Smooth muscle cell (in vitro differentiated cells): ENCODE measurements around the gene LDHB. TPM values are rescaled to one million over a fixed set of nuclear protein-coding genes. Genes with fewer than 3 reads are reported as not detected.
"Not testable (repeated sequence)": the region's sequence is repeated elsewhere in the genome, so short reads cannot be mapped to it uniquely, and the experiment has no call there.

Experiments
- DNase-seq: peaks from one replicate; lab custom pipeline; 2025; ENCODE audit not compliant: unreplicated experiment; lab: John Stamatoyannopoulos, UW
- H2AFZ ChIP-seq: fragments of 200-600 bp; sonication (generic); 2 replicates; pipeline ENCODE4 v1.6.0; 2016; ENCODE audit warnings: antibody characterized with exemption, low read depth, mild to moderate bottlenecking
- H3F3A ChIP-seq: fragments of 200-600 bp; sonication (generic); 2 replicates; pipeline ENCODE4 v1.6.0; 2017; ENCODE audit warnings: antibody characterized with exemption, low read depth
- H3K27ac ChIP-seq: fragments of 200-600 bp; sonication (generic); 2 replicates; pipeline ENCODE4 v1.5.1; 2016; ENCODE audit warnings: low read depth, mild to moderate bottlenecking
- H3K27me3 ChIP-seq: fragments of 200-600 bp; sonication (generic); 2 replicates; pipeline ENCODE4 v1.6.1; 2016; ENCODE audit warnings: low read depth, mild to moderate bottlenecking
- H3K36me3 ChIP-seq: fragments of 200-600 bp; sonication (generic); 2 replicates; pipeline ENCODE4 v1.5.1; 2016; ENCODE audit warnings: low read depth
- H3K4me1 ChIP-seq: fragments of 200-600 bp; sonication (generic); 2 replicates; pipeline ENCODE4 v1.5.1; 2016; ENCODE audit warnings: low read depth
- H3K4me2 ChIP-seq: fragments of 200-600 bp; sonication (generic); 2 replicates; pipeline ENCODE4 v1.6.0; 2016; ENCODE audit warnings: mild to moderate bottlenecking
- H3K4me3 ChIP-seq: fragments of 200-600 bp; sonication (generic); 2 replicates; pipeline ENCODE4 v1.5.1; 2016; ENCODE audit warnings: mild to moderate bottlenecking
- H3K79me2 ChIP-seq: fragments of 200-600 bp; sonication (generic); 2 replicates; pipeline ENCODE4 v1.6.0; 2016; ENCODE audit warnings: low read depth, mild to moderate bottlenecking
- H3K9ac ChIP-seq: fragments of 200-600 bp; sonication (generic); 2 replicates; pipeline ENCODE4 v1.6.0; 2016; ENCODE audit warnings: low read depth
- H3K9me3 ChIP-seq: fragments of 200-600 bp; sonication (generic); replicated peaks from 2 replicates; pipeline ENCODE4 v1.5.1; 2016; ENCODE audit warnings: low read depth
- H4K20me1 ChIP-seq: fragments of 200-600 bp; sonication (generic); 2 replicates; pipeline ENCODE4 v1.6.0; 2016; ENCODE audit warnings: low read depth
- WGBS: methylation state at CpG from one replicate; pipeline ENCODE4 v1.1.7; 2016; ENCODE audit warnings: low lambda C conversion rate; 5-methylcytosine and 5-hydroxymethylcytosine counted together
- polyA plus RNA-seq: library from polyadenylated mRNA; unstranded; fragments of >200 nt; fragmentation: Nextera tagmentation; extraction: Ambion mirVana; gene quantifications from 2 replicates; pipeline ENCODE4 v1.2.1, GENCODE V29; 2016
- total RNA-seq: library from RNA; depleted of rRNA; stranded (reverse); fragments of >200 nt; gene quantifications from 2 replicates; pipeline ENCODE4 v1.2.3, GENCODE V29; 2014
- TF ChIP-seq, protein P1 (sequence below): fragments of 200-600 bp; sonication (generic); IDR thresholded peaks from 2 replicates; pipeline ENCODE4 v1.5.1; 2017; ENCODE audit warnings: borderline replicate concordance, mild to moderate bottlenecking, antibody characterized with exemption; ENCODE audit not compliant: insufficient read depth, poor library complexity, severe bottlenecking

Gene LDHB
- total and polyA plus RNA-seq, 2 experiments from 2014 or later, result 328 to 427 TPM

DNA sequence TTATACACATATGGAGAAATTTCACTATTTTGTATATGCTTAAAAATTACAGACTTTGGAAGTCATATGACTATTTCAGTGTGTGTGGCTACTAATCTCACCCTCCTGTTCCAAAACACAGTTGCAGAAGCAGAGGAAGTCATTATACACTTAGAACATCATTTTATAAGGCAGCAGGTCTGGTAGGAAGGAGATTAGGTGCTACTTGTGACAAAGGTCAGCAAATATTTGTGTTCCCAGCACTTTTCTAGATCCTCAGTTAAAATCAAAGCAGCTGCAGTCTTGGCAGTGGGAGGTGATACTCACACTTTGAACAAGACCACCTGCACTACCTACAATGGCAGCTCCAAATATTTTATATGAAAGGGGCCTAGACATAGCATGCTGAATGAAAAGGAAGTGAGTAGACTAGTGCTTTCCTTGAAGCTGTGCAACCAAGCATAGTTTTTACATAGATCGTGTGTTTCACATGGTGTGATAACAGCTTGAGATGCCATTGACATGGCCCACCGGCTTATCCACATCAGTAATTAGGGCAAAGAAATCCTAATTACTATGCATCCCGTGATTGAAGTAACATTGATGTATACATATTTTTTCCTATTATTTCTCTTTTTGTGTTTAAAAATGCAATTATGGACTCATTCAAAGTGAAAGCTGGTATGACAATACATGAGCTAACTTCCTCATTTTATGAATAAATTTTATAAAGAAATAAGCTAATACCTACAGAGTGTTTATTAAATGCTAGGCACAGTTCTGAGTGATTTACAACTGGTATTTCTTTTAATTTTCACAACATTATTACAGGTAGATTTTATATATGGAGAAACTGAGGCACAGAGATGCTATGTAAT lies 58.3 kb downstream of the LDHB start:
- WGBS, result 90% methylated on average over 3 of the region's 3 CpGs
- DNase-seq, result no peak

DNA sequence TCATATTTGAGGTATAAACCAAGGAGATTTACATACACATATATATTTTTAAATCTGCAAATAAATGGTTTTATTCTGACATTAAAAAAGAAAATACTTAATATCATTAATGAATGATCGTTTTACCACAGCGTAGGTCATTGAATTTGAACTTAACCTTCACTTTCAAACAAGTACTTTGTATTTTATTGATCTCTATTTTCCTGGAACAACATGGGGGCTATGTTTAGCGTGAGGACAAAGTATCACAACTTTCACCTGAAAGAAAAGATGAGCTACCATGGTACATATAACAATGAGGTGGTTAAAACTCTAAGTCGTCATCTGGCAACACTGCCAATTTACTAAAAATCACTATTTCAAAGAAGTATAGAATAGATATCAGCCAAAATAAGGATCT lies 59.0 kb downstream of the LDHB start:
- WGBS, result 85% methylated on average over 4 of the region's 4 CpGs
- H3F3A ChIP-seq, result no peaks in the 10 kb centered on the region
- no peak overlapping the region for H2AFZ ChIP-seq
- H4K20me1 ChIP-seq, result no peaks in the 10 kb centered on the region
- no peaks in the 10 kb centered on the region for H3K4me1 ChIP-seq
- no peak overlapping the region for H3K4me3 ChIP-seq
- H3K27me3 ChIP-seq, result no peaks in the 10 kb centered on the region
- H3K9ac ChIP-seq, result no peak overlapping the region
- no peaks in the 10 kb centered on the region for H3K79me2 ChIP-seq
- no peak overlapping the region for H3K4me2 ChIP-seq
- TF ChIP-seq, protein P1, sequence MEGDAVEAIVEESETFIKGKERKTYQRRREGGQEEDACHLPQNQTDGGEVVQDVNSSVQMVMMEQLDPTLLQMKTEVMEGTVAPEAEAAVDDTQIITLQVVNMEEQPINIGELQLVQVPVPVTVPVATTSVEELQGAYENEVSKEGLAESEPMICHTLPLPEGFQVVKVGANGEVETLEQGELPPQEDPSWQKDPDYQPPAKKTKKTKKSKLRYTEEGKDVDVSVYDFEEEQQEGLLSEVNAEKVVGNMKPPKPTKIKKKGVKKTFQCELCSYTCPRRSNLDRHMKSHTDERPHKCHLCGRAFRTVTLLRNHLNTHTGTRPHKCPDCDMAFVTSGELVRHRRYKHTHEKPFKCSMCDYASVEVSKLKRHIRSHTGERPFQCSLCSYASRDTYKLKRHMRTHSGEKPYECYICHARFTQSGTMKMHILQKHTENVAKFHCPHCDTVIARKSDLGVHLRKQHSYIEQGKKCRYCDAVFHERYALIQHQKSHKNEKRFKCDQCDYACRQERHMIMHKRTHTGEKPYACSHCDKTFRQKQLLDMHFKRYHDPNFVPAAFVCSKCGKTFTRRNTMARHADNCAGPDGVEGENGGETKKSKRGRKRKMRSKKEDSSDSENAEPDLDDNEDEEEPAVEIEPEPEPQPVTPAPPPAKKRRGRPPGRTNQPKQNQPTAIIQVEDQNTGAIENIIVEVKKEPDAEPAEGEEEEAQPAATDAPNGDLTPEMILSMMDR, result no peak
- no peaks in the 10 kb centered on the region for H3K36me3 ChIP-seq
- no peak for DNase-seq
- no peak overlapping the region for H3K27ac ChIP-seq
- H3K9me3 ChIP-seq, result no peaks in the 10 kb centered on the region

More for the DNA sequence above, 58.3 kb downstream of the LDHB start:
- H2AFZ ChIP-seq, result no peak overlapping the region
- no peaks in the 10 kb centered on the region for H3F3A ChIP-seq
- TF ChIP-seq, protein P1, result no peak
- no peaks in the 10 kb centered on the region for H3K9me3 ChIP-seq
- no peaks in the 10 kb centered on the region for H3K79me2 ChIP-seq
- no peaks in the 10 kb centered on the region for H3K4me1 ChIP-seq
- no peak overlapping the region for H3K27ac ChIP-seq
- no peaks in the 10 kb centered on the region for H3K36me3 ChIP-seq
- no peaks in the 10 kb centered on the region for H3K27me3 ChIP-seq
- H4K20me1 ChIP-seq, result no peaks in the 10 kb centered on the region
- H3K4me2 ChIP-seq, result no peak overlapping the region
- H3K4me3 ChIP-seq, result no peak overlapping the region
- H3K9ac ChIP-seq, result no peak overlapping the region

DNA sequence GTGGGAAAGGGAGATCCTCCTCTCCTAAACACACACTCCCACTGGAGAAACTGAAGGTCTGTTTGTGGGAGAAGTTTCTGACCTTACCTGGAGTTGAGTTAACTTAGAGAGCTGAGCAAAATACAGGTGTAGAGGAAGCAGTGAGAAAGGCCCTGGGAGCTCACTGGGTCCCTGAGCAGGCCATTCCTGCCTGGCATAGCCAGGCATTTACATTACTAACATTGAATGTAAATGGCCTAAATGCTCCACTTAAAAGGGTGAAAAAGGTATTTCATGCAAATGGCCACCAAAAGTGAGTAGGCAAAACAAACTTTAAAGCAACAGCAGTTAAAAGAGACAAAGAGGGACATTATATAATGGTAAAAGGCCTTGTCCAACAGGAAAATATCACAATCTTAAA lies 62.3 kb downstream of the LDHB start:
- H3K4me3 ChIP-seq, H3K9me3 ChIP-seq, DNase-seq, H3K27ac ChIP-seq, H3K4me2 ChIP-seq, H3K27me3 ChIP-seq, H3K79me2 ChIP-seq, H2AFZ ChIP-seq, H3K4me1 ChIP-seq, H3K9ac ChIP-seq, H3K36me3 ChIP-seq, H3F3A ChIP-seq, H4K20me1 ChIP-seq: not testable (repeated sequence)

DNA sequence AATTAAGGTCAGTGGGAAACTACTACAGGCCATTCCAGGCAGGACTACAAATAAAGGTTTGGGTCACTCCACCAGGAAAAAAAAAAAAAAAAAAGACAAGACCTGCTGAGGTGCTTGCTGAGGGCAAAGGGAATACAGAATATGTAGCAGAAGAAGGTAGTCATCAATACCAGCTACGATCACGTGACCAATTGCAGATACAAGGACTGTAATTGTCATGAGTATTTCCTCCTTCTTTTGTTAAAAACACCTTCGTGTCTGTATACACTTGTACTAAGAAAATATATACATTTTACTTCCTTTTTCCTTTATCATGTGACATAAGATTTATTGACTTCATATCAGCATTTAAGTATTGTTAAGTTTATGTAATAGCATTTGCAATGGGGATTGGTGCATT lies 72.2 kb downstream of the LDHB start:
- DNase-seq, result no peak
- no peaks in the 10 kb centered on the region for H3K4me1 ChIP-seq
- TF ChIP-seq, protein P1, result no peak
- H3K9ac ChIP-seq, result no peak overlapping the region
- no peaks in the 10 kb centered on the region for H3F3A ChIP-seq
- no peaks in the 10 kb centered on the region for H3K36me3 ChIP-seq
- H3K9me3 ChIP-seq, result no peaks in the 10 kb centered on the region
- no peak overlapping the region for H2AFZ ChIP-seq
- H3K27me3 ChIP-seq, result no peaks in the 10 kb centered on the region
- no peak overlapping the region for H3K4me3 ChIP-seq
- H3K27ac ChIP-seq, result no peak overlapping the region
- H3K79me2 ChIP-seq, result no peaks in the 10 kb centered on the region
- 82% methylated on average over 3 of the region's 3 CpGs for WGBS
- no peak overlapping the region for H3K4me2 ChIP-seq
- H4K20me1 ChIP-seq, result no peaks in the 10 kb centered on the region

Other genes starting within 250 kb of the LDHB start
- gene PYROXD1, start 220.2 kb downstream of the LDHB start, total RNA-seq, result 11.6 and 14.2 TPM in 2 replicates
- 7.7 and 10.1 TPM in 2 replicates for gene PYROXD1, start 220.2 kb downstream of the LDHB start, polyA plus RNA-seq
- gene RECQL, start 156.2 kb downstream of the LDHB start, total RNA-seq, result 75.3 and 99.4 TPM in 2 replicates
- gene RECQL, start 156.2 kb downstream of the LDHB start, polyA plus RNA-seq, result 27.0 and 34.5 TPM in 2 replicates
- 184 and 250 TPM in 2 replicates for gene GOLT1B, start 156.1 kb downstream of the LDHB start, total RNA-seq
- gene GOLT1B, start 156.1 kb downstream of the LDHB start, polyA plus RNA-seq, result 81.6 and 99.5 TPM in 2 replicates
- 0.40 and 0.49 TPM in 2 replicates for gene SPX, start 131.5 kb downstream of the LDHB start, total RNA-seq
- gene SPX, start 131.5 kb downstream of the LDHB start, polyA plus RNA-seq, result 0.30 TPM in 1 of 2 replicates, not detected in the other
- gene GYS2, start 53.0 kb downstream of the LDHB start, total RNA-seq, result not detected in 2 replicates
- gene GYS2, start 53.0 kb downstream of the LDHB start, polyA plus RNA-seq, result not detected in 2 replicates
- 0.67 TPM in 1 of 2 replicates, not detected in the other for gene KCNJ8, start 116.9 kb upstream of the LDHB start, total RNA-seq
- not detected in 2 replicates for gene KCNJ8, start 116.9 kb upstream of the LDHB start, polyA plus RNA-seq